NT2/D1 (cell line): ENCODE measurements around the gene EPO.

Source experiments
- SUZ12 ChIP-seq: IDR thresholded peaks from 2 replicates; pipeline ENCODE4 v1.6.1; 2011; ENCODE audit not compliant: insufficient read length, insufficient read depth; ENCODE audit errors: extremely low read depth
- YY1 ChIP-seq: IDR thresholded peaks from 2 replicates; pipeline ENCODE4 v1.6.1; 2011; ENCODE audit not compliant: insufficient read length, insufficient read depth
- ZNF274 ChIP-seq: IDR thresholded peaks from 2 replicates; pipeline ENCODE4 v1.6.1; 2011; ENCODE audit warnings: mild to moderate bottlenecking, low read depth, low read length

DNA sequence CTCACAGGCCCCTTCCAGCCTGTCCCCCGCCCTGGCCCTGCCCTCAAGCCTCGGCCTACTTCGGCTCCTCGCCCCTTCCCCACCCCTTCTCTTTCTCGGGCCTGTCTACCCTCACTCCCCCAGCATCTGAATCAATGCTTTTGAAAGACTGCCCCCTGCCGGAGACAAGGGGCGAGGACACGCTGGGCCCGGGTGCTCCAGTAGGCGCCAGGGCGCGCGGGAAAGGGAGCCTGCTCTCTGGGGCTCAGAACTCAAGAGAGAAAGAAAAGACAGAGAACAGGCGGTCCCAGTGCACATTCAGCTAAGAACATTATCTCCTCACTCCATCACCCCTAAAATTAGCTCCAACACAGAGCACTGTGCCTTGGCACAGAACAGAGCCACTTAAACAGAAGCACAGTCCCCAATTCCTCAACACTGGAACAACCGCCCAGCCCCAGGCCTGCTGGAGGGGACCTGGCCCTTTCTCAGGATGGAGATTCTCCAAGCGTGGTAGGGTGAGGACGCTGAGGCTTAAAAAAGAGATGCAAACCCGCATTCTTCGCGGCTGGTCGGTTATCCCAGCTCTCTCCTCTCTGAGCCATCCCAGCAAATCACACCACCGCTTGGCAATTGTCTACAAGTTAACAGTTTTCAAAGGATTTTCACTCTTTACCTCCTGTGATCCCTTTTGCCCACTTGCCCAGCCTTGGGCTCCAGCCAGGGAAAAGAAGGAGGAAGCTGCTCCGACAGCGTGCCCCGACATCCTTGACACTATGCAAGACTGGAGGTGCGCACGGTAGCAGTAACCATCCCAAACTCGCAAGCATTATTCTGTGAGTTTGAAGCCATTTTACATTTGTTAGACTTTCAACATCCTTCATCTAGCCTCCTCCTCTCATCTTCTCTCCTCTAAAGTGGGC lies 28.3 kb upstream of the EPO start:
- TF ChIP-seq ZNF274 (no peak), SUZ12 (no peak), YY1 (no peak)
